ENCODE results near the gene SLC17A4.

DNA sequence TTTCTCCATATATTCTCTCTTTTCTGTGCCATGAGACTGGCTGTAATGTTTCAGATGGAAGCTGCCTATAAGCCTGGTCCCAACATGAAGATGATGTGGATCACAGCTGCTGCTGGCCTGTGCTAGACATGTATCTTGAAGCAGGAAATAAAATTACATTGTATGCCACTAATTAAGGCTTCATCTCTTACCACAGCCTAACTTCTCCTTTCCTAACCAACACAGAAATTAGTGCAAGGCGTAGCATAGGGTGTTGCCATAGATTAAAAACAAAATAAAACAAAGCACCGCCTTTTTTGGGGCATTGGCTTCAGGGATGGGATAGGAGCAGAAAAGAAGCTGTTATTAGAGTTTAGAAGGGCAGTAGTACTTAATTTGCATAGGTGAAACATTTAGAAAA is 4.7 kb upstream of the SLC17A4 start:
- TF ChIP-seq, protein P1, sequence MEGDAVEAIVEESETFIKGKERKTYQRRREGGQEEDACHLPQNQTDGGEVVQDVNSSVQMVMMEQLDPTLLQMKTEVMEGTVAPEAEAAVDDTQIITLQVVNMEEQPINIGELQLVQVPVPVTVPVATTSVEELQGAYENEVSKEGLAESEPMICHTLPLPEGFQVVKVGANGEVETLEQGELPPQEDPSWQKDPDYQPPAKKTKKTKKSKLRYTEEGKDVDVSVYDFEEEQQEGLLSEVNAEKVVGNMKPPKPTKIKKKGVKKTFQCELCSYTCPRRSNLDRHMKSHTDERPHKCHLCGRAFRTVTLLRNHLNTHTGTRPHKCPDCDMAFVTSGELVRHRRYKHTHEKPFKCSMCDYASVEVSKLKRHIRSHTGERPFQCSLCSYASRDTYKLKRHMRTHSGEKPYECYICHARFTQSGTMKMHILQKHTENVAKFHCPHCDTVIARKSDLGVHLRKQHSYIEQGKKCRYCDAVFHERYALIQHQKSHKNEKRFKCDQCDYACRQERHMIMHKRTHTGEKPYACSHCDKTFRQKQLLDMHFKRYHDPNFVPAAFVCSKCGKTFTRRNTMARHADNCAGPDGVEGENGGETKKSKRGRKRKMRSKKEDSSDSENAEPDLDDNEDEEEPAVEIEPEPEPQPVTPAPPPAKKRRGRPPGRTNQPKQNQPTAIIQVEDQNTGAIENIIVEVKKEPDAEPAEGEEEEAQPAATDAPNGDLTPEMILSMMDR (IDR thresholded peaks at IDR 0.05), result no peak
- TF ChIP-seq POLR2A (IDR thresholded peaks at IDR 0.05), result no peak

Data from thyroid gland (tissue), 4 donors.